Karpas-422 (cell line): Measurements from ENCODE around the gene MAVS. TPM values are rescaled to one million over a fixed set of nuclear protein-coding genes. Genes with fewer than 3 reads are reported as not detected.
A peak's percentile ranks its signal among the peaks of the same experiment; 100 is the strongest.

Experiments used
- DNase-seq: peaks from one replicate; pipeline ENCODE4 v3.0.0-alpha.2; 2015
- H2AFZ ChIP-seq: fragments of 200-600 bp; sonication (generic); 2 replicates; pipeline ENCODE4 v1.6.1; 2014; ENCODE audit warnings: antibody characterized with exemption, low read length, mixed read lengths
- H3K27ac ChIP-seq: fragments of 200-600 bp; sonication (generic); 2 replicates; pipeline ENCODE4 v1.5.1; 2014; ENCODE audit warnings: mild to moderate bottlenecking, low read length, moderate library complexity
- H3K27me3 ChIP-seq: fragments of 200-600 bp; sonication (generic); 2 replicates; pipeline ENCODE4 v1.6.1; 2014; ENCODE audit warnings: low read length, mixed read lengths
- H3K36me3 ChIP-seq: fragments of 200-600 bp; sonication (generic); 2 replicates; pipeline ENCODE4 v1.6.1; 2014; ENCODE audit warnings: low read length, mixed read lengths; ENCODE audit not compliant: insufficient read depth
- H3K4me1 ChIP-seq: fragments of 200-600 bp; sonication (generic); 2 replicates; pipeline ENCODE4 v1.6.1; 2014; ENCODE audit warnings: mild to moderate bottlenecking, low read length, mixed read lengths
- H3K4me2 ChIP-seq: fragments of 200-600 bp; sonication (generic); 2 replicates; pipeline ENCODE4 v1.6.1; 2014; ENCODE audit warnings: low read length, low read depth, mild to moderate bottlenecking; ENCODE audit not compliant: poor library complexity, severe bottlenecking
- H3K4me3 ChIP-seq: fragments of 200-600 bp; sonication (generic); 2 replicates; pipeline ENCODE4 v1.5.1; 2014; ENCODE audit warnings: mild to moderate bottlenecking, antibody characterized with exemption, low read length, mixed read lengths
- H3K79me2 ChIP-seq: fragments of 200-600 bp; sonication (generic); 2 replicates; pipeline ENCODE4 v1.6.1; 2014; ENCODE audit warnings: mild to moderate bottlenecking, low read length, mixed read lengths
- H3K9ac ChIP-seq: fragments of 200-600 bp; sonication (generic); 2 replicates; pipeline ENCODE4 v1.6.0; 2014; ENCODE audit warnings: low read length
- H3K9me2 ChIP-seq: fragments of 200-600 bp; sonication (generic), shearing (Covaris generic); replicated peaks from 2 replicates; pipeline ENCODE4 v1.6.0; 2014; ENCODE audit warnings: mild to moderate bottlenecking, low read length, moderate library complexity; ENCODE audit not compliant: insufficient read depth
- H3K9me3 ChIP-seq: fragments of 300-700, 200-600 bp; sonication (generic); 2 replicates; pipeline ENCODE4 v1.6.1; 2014; ENCODE audit warnings: low read length, mixed read lengths
- H4K20me1 ChIP-seq: fragments of 200-600 bp; sonication (generic); 2 replicates; pipeline ENCODE4 v1.6.1; 2014; ENCODE audit warnings: mild to moderate bottlenecking, antibody characterized with exemption, low read length, low read depth; ENCODE audit not compliant: insufficient read depth
- total RNA-seq: library from RNA; depleted of rRNA; stranded (reverse); fragments of >200 nt; shearing (Covaris generic); gene quantifications from 2 replicates; pipeline ENCODE4 v1.2.3, GENCODE V29; 2014; ENCODE audit warnings: low replicate concordance

Gene MAVS
- total RNA-seq, 1 experiment from 2014 or later = 18.4 TPM

- H3K27me3 ChIP-seq = no peaks in the 10 kb centered on the region
- peaks cover 69% of the 10 kb centered on the region for H3K79me2 ChIP-seq
- H3K9me3 ChIP-seq = no peaks in the 10 kb centered on the region
- peaks cover 42% of the 10 kb centered on the region for H4K20me1 ChIP-seq
- H3K4me2 ChIP-seq = peak within 1 kb of the TSS; percentile 84
- H2AFZ ChIP-seq = peak within 1 kb of the TSS; percentile 33; the same call in 1 of the 2 replicates
- H3K9ac ChIP-seq = peak within 1 kb of the TSS; percentile 98
- H3K36me3 ChIP-seq = peaks cover 21% of the 10 kb centered on the region
- peak; percentile 99 for DNase-seq
- peaks cover 42% of the 10 kb centered on the region for H3K4me1 ChIP-seq
- peak within 1 kb of the TSS; percentile 84 for H3K4me3 ChIP-seq
- H3K27ac ChIP-seq = peak within 1 kb of the TSS; percentile 80
- no peaks in the 10 kb centered on the region for H3K9me2 ChIP-seq
Observed at GRCh38 chr20:3888622-3889488, 42.2 kb downstream of the MAVS start, which contains the start of gene PANK2. Gene PANK2 (plus strand): TSS chr20:3889387.

- Histone ChIP-seq H2AFZ (no peak overlapping the region), H4K20me1 (peaks cover 44% of the 10 kb centered on the region), H3K4me2 (peak overlapping the region; percentile 68), H3K27ac (peak overlapping the region; percentile 80), H3K9ac (peak overlapping the region; percentile 98), H3K4me1 (peaks cover 45% of the 10 kb centered on the region), H3K27me3 (no peaks in the 10 kb centered on the region), H3K9me3 (no peaks in the 10 kb centered on the region), H3K36me3 (peaks cover 21% of the 10 kb centered on the region), H3K79me2 (peaks cover 78% of the 10 kb centered on the region), H3K9me2 (no peaks in the 10 kb centered on the region), H3K4me3 (peak overlapping the region; percentile 84)
- DNase-seq = peak; percentile 79
Observed at GRCh38 chr20:3889489-3890397, 43.1 kb downstream of the MAVS start.

- Histone ChIP-seq H3K27ac (peak overlapping the region; percentile 80), H3K9ac (peak overlapping the region; percentile 98), H3K27me3 (no peaks in the 10 kb centered on the region), H3K4me2 (peak overlapping the region; percentile 68), H3K9me3 (no peaks in the 10 kb centered on the region), H3K4me1 (peaks cover 49% of the 10 kb centered on the region), H3K4me3 (peak overlapping the region; percentile 84), H3K79me2 (peaks cover 83% of the 10 kb centered on the region), H2AFZ (no peak overlapping the region), H3K9me2 (no peaks in the 10 kb centered on the region), H3K36me3 (peaks cover 21% of the 10 kb centered on the region), H4K20me1 (peaks cover 46% of the 10 kb centered on the region)
- DNase-seq = peak; percentile 67
Observed at GRCh38 chr20:3890398-3890751, 43.7 kb downstream of the MAVS start.

- Histone ChIP-seq H4K20me1 (peaks cover 53% of the 10 kb centered on the region), H3K4me2 (peak overlapping the region; percentile 68), H3K9ac (peak overlapping the region; percentile 98), H3K4me1 (peaks cover 58% of the 10 kb centered on the region), H2AFZ (no peak overlapping the region), H3K27me3 (no peaks in the 10 kb centered on the region), H3K79me2 (peaks cover 88% of the 10 kb centered on the region), H3K9me2 (no peaks in the 10 kb centered on the region), H3K36me3 (peaks cover 21% of the 10 kb centered on the region), H3K27ac (peak overlapping the region; percentile 80), H3K4me3 (peak overlapping the region; percentile 84), H3K9me3 (no peaks in the 10 kb centered on the region)
- no peak for DNase-seq
Observed at GRCh38 chr20:3890999-3891929, 44.6 kb downstream of the MAVS start.

- Histone ChIP-seq H4K20me1 (peaks cover 83% of the 10 kb centered on the region), H3K9me2 (no peaks in the 10 kb centered on the region), H3K4me1 (peaks cover 75% of the 10 kb centered on the region), H3K36me3 (peaks cover 24% of the 10 kb centered on the region), H3K4me2 (no peak overlapping the region), H3K27me3 (no peaks in the 10 kb centered on the region), H3K9me3 (no peaks in the 10 kb centered on the region), H3K79me2 (peaks cover 100% of the 10 kb centered on the region), H3K27ac (no peak overlapping the region), H2AFZ (no peak overlapping the region), H3K9ac (no peak overlapping the region), H3K4me3 (no peak overlapping the region)
- no peak for DNase-seq
Observed at GRCh38 chr20:3894796-3895195, 48.2 kb downstream of the MAVS start.

- H3K4me1 ChIP-seq = peaks cover 74% of the 10 kb centered on the region
- H3K79me2 ChIP-seq = peaks cover 100% of the 10 kb centered on the region
- no peaks in the 10 kb centered on the region for H3K27me3 ChIP-seq
- H3K9me2 ChIP-seq = no peaks in the 10 kb centered on the region
- peaks cover 18% of the 10 kb centered on the region for H3K36me3 ChIP-seq
- no peaks in the 10 kb centered on the region for H3K9me3 ChIP-seq
- H3K4me3 ChIP-seq = no peak overlapping the region
- H3K9ac ChIP-seq = 0 out of 2 replicates have a peak overlapping the region, but pooled peaks have one; percentile 1
- no peak overlapping the region for H2AFZ ChIP-seq
- peak overlapping the region; percentile 20 for H3K4me2 ChIP-seq
- no peak for DNase-seq
- peaks cover 79% of the 10 kb centered on the region for H4K20me1 ChIP-seq
- H3K27ac ChIP-seq = peak overlapping the region; percentile 38
Observed at GRCh38 chr20:3896302-3896701, 49.7 kb downstream of the MAVS start.

GRCh38 chr20:3896853-3897583 is 50.4 kb downstream of the MAVS start:
- H3K4me2 ChIP-seq = peak overlapping the region; percentile 20
- peak overlapping the region; percentile 38 for H3K27ac ChIP-seq
- peaks cover 79% of the 10 kb centered on the region for H4K20me1 ChIP-seq

More at GRCh38 chr20:3896853-3897583, 50.4 kb downstream of the MAVS start:
- no peak overlapping the region for H3K4me3 ChIP-seq
- no peak overlapping the region for H2AFZ ChIP-seq
- H3K4me1 ChIP-seq = peaks cover 67% of the 10 kb centered on the region
- no peaks in the 10 kb centered on the region for H3K9me3 ChIP-seq
- H3K9me2 ChIP-seq = no peaks in the 10 kb centered on the region
- H3K9ac ChIP-seq = peak overlapping the region; percentile 1; the same call in 1 of the 2 replicates
- DNase-seq = no peak
- peaks cover 12% of the 10 kb centered on the region for H3K36me3 ChIP-seq
- peaks cover 100% of the 10 kb centered on the region for H3K79me2 ChIP-seq
- no peaks in the 10 kb centered on the region for H3K27me3 ChIP-seq
